Neural progenitor cell (in vitro differentiated cells): Measurements from ENCODE around the gene CYBRD1. TPM values are rescaled to one million over a fixed set of nuclear protein-coding genes. Genes with fewer than 3 reads are reported as not detected.

Experiments used
- DNase-seq: peaks from one replicate; pipeline ENCODE4 v3.0.0-alpha.2; 2016; ENCODE audit warnings: low spot score
- H2AFZ ChIP-seq: fragments of 200-600 bp; sonication (generic); replicated peaks from 2 replicates; pipeline ENCODE4 v1.6.1; 2016; ENCODE audit warnings: antibody characterized with exemption
- H3F3A ChIP-seq: fragments of 200-600 bp; sonication (generic); 2 replicates; pipeline ENCODE4 v1.6.1; 2016; ENCODE audit warnings: antibody characterized with exemption, low read depth
- H3K27ac ChIP-seq: fragments of 200-600 bp; sonication (generic); 2 replicates; pipeline ENCODE4 v1.5.1; 2016; ENCODE audit warnings: mild to moderate bottlenecking
- H3K27me3 ChIP-seq: fragments of 200-600 bp; sonication (generic); 2 replicates; pipeline ENCODE4 v1.6.1; 2016; ENCODE audit warnings: mild to moderate bottlenecking, moderate library complexity
- H3K36me3 ChIP-seq: fragments of 200-600 bp; sonication (generic); 2 replicates; pipeline ENCODE4 v1.5.1; 2016
- H3K4me1 ChIP-seq: fragments of 200-600 bp; sonication (generic); 2 replicates; pipeline ENCODE4 v1.6.1; 2016; ENCODE audit warnings: mixed run types
- H3K4me2 ChIP-seq: fragments of 200-600 bp; sonication (generic); 2 replicates; pipeline ENCODE4 v1.6.1; 2016
- H3K4me3 ChIP-seq: fragments of 200-600 bp; sonication (generic); 2 replicates; pipeline ENCODE4 v1.5.1; 2016
- H3K79me2 ChIP-seq: fragments of 200-600 bp; sonication (generic); 2 replicates; pipeline ENCODE4 v1.6.1; 2016; ENCODE audit warnings: low read depth
- H3K9ac ChIP-seq: fragments of 200-600 bp; sonication (generic); 2 replicates; pipeline ENCODE4 v1.6.1; 2016
- H3K9me3 ChIP-seq: fragments of 200-600 bp; sonication (generic); 2 replicates; pipeline ENCODE4 v1.5.1; 2016; ENCODE audit warnings: low read depth
- H4K20me1 ChIP-seq: fragments of 200-600 bp; sonication (generic); 2 replicates; pipeline ENCODE4 v1.6.1; 2016; ENCODE audit warnings: low read depth
- H3K27ac Mint-ChIP-seq: 3 replicates; pipeline ENCODE4 v1.8.0; 2021; ENCODE audit warnings: mixed read lengths
- H3K27me3 Mint-ChIP-seq: 2 replicates; pipeline ENCODE4 v1.8.0; 2022; ENCODE audit warnings: low read depth, mild to moderate bottlenecking, inconsistent platforms, moderate library complexity, mixed read lengths; ENCODE audit not compliant: insufficient read depth
- H3K36me3 Mint-ChIP-seq: 3 replicates; pipeline ENCODE4 v1.8.0; 2021; ENCODE audit warnings: mixed read lengths
- H3K4me1 Mint-ChIP-seq: 3 replicates; pipeline ENCODE4 v1.8.0; 2021; ENCODE audit warnings: mixed read lengths
- H3K4me3 Mint-ChIP-seq: 3 replicates; pipeline ENCODE4 v1.8.0; 2021; ENCODE audit warnings: mild to moderate bottlenecking, moderate library complexity, mixed read lengths
- H3K9me3 Mint-ChIP-seq: 3 replicates; pipeline ENCODE4 v1.8.0; 2020; ENCODE audit warnings: mixed read lengths
- EZH2 ChIP-seq: fragments of 200-600 bp; sonication (generic); IDR thresholded peaks from 2 replicates; pipeline ENCODE4 v1.6.1; 2017; ENCODE audit warnings: antibody characterized with exemption, mild to moderate bottlenecking, moderate library complexity
- EZH2phosphoT487 ChIP-seq: fragments of 200-600 bp; sonication (generic); IDR thresholded peaks from 2 replicates; pipeline ENCODE4 v1.6.1; 2017; ENCODE audit warnings: antibody characterized with exemption
- total RNA-seq: library from RNA; depleted of rRNA; stranded (reverse); fragments of >200 nt; gene quantifications from 2 replicates; pipeline ENCODE4 v1.2.3, GENCODE V29; 2015; ENCODE audit warnings: low replicate concordance
- TF ChIP-seq, protein P1 (sequence below): fragments of 200-600 bp; sonication (generic); IDR thresholded peaks from 2 replicates; pipeline ENCODE4 v1.5.1; 2017; ENCODE audit warnings: antibody characterized with exemption, mild to moderate bottlenecking

CYBRD1 gene
- total RNA-seq, 1 donor from 2014 or later = 11.1 TPM

DNA sequence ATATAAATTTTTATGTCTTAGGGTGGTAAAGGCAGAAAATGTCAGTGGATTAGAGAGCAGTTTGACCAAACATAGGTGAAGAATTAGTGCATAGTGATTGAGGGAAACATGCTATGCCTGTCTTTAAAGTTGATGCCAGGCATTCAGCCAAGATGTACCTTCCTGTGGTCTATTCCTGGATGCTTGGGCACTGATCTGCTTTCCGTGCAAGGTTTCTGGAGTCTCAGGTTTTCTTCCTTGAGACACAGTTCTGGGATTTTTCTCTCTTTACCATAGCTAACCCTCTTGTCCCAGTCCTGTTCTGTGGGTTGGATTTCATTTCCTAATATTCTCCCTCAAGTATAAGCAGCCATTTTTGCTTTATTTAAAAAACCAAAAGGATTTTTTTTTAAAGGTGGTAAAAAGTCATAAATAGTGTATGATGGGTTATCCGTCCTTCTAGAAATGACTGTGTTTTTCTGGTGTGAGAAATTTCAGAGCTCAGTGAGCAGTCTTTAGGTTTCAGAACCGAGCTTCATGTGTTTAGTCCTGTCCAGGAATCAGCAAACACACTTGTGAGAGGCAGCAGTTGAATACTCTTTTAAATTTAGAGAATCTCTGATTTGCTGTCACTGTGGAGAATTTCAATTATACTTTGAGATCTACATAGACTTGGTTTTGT is 43.0 kb upstream of the CYBRD1 start:
- H3K27me3 Mint-ChIP-seq = no peaks in the 10 kb centered on the region
- TF ChIP-seq EZH2 (no peak), EZH2phosphoT487 (no peak)
- TF ChIP-seq, protein P1, sequence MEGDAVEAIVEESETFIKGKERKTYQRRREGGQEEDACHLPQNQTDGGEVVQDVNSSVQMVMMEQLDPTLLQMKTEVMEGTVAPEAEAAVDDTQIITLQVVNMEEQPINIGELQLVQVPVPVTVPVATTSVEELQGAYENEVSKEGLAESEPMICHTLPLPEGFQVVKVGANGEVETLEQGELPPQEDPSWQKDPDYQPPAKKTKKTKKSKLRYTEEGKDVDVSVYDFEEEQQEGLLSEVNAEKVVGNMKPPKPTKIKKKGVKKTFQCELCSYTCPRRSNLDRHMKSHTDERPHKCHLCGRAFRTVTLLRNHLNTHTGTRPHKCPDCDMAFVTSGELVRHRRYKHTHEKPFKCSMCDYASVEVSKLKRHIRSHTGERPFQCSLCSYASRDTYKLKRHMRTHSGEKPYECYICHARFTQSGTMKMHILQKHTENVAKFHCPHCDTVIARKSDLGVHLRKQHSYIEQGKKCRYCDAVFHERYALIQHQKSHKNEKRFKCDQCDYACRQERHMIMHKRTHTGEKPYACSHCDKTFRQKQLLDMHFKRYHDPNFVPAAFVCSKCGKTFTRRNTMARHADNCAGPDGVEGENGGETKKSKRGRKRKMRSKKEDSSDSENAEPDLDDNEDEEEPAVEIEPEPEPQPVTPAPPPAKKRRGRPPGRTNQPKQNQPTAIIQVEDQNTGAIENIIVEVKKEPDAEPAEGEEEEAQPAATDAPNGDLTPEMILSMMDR = no peak
- H3K9ac ChIP-seq = no peak overlapping the region

DNA sequence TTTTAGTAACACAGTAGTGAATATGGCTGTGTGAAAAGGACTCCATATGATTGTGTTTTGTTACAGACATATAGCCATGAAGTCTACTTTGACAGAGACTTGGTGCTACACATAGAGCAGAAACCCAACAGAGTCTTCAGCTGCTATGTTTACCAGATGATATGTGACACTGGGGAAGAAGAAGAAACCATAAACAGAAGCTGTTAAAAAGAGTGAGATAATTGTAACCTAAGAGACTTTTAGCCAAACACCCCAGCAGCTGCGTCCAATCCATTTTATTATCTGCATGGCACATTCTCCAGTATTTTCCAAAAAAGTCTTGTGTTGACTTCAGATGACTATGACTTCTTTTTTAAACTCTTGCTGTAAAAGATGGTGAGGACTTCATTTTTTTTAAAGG is 41.4 kb upstream of the CYBRD1 start:
- H3K4me1 Mint-ChIP-seq = no peaks in the 10 kb centered on the region
- no peak overlapping the region for H2AFZ ChIP-seq
- H3K36me3 ChIP-seq = no peaks in the 10 kb centered on the region
- no peak overlapping the region for H3K4me3 ChIP-seq
- no peak overlapping the region for H3K27ac Mint-ChIP-seq
- H3K4me1 ChIP-seq = peaks cover 20% of the 10 kb centered on the region
- no peak overlapping the region for H3K4me2 ChIP-seq
- TF ChIP-seq, protein P1 = no peak
- no peak for TF ChIP-seq EZH2
- no peak for TF ChIP-seq EZH2phosphoT487
- DNase-seq = no peak
- H3K9me3 Mint-ChIP-seq = no peaks in the 10 kb centered on the region
- H3K27me3 ChIP-seq = no peaks in the 10 kb centered on the region
- peaks cover 6% of the 10 kb centered on the region for H3K36me3 Mint-ChIP-seq
- H3K27me3 Mint-ChIP-seq = no peaks in the 10 kb centered on the region
- H3F3A ChIP-seq = peaks cover 9% of the 10 kb centered on the region
- H3K4me3 Mint-ChIP-seq = no peak overlapping the region
- no peak overlapping the region for H3K27ac ChIP-seq
- no peaks in the 10 kb centered on the region for H3K9me3 ChIP-seq
- H3K9ac ChIP-seq = no peak overlapping the region
- no peaks in the 10 kb centered on the region for H3K79me2 ChIP-seq
- no peaks in the 10 kb centered on the region for H4K20me1 ChIP-seq

More for the DNA sequence above, 43.0 kb upstream of the CYBRD1 start:
- Histone ChIP-seq H3K9me3 (no peaks in the 10 kb centered on the region), H3K4me3 (no peak overlapping the region), H3K36me3 (no peaks in the 10 kb centered on the region), H3K27me3 (no peaks in the 10 kb centered on the region), H2AFZ (no peak overlapping the region), H3K4me1 (peaks cover 13% of the 10 kb centered on the region), H3F3A (peaks cover 9% of the 10 kb centered on the region), H4K20me1 (no peaks in the 10 kb centered on the region), H3K27ac (no peak overlapping the region), H3K79me2 (no peaks in the 10 kb centered on the region), H3K4me2 (no peak overlapping the region)
- no peak overlapping the region for H3K27ac Mint-ChIP-seq
- H3K4me1 Mint-ChIP-seq = no peaks in the 10 kb centered on the region
- DNase-seq = no peak
- H3K9me3 Mint-ChIP-seq = no peaks in the 10 kb centered on the region
- H3K4me3 Mint-ChIP-seq = no peak overlapping the region
- H3K36me3 Mint-ChIP-seq = peaks cover 6% of the 10 kb centered on the region

DNA sequence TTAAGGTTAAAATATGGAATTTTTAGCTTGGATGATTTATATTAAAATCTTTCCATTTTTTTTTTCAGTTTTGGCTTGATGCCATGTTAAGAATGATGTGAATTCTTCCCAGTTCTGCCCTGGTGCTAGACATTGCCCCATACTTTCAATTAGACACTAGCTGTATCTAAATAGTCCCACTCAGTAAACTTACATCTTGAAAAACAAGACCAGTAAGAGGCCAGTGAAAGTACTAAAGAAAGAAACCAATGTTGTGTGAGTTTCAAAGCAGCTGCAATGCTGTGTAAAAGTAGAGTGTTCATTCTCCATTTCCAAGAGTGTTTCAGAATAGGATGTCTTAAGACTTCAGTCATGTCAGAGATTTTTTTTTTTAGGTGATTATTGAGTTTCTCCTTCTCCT is 40.0 kb upstream of the CYBRD1 start:
- Mint-ChIP-seq H3K4me1 (no peaks in the 10 kb centered on the region), H3K27me3 (no peaks in the 10 kb centered on the region), H3K36me3 (peaks cover 6% of the 10 kb centered on the region), H3K4me3 (no peak overlapping the region), H3K27ac (no peak overlapping the region), H3K9me3 (no peaks in the 10 kb centered on the region)
- H3K36me3 ChIP-seq = no peaks in the 10 kb centered on the region
- no peaks in the 10 kb centered on the region for H3K27me3 ChIP-seq
- no peak overlapping the region for H2AFZ ChIP-seq
- H3K9me3 ChIP-seq = no peaks in the 10 kb centered on the region
- TF ChIP-seq EZH2phosphoT487 (no peak), EZH2 (no peak)
- TF ChIP-seq, protein P1 = no peak
- H3K4me1 ChIP-seq = peaks cover 21% of the 10 kb centered on the region
- H3K4me2 ChIP-seq = peak overlapping the region; percentile 21
- peaks cover 9% of the 10 kb centered on the region for H3F3A ChIP-seq
- no peak overlapping the region for H3K4me3 ChIP-seq
- no peaks in the 10 kb centered on the region for H4K20me1 ChIP-seq
- no peaks in the 10 kb centered on the region for H3K79me2 ChIP-seq
- H3K27ac ChIP-seq = peak overlapping the region; percentile 54
- H3K9ac ChIP-seq = no peak overlapping the region
- no peak for DNase-seq
